GM21526 (cell line): ENCODE data around the gene ADGRA1.
"Not testable (repeated sequence)": the region's sequence is repeated elsewhere in the genome, so short reads cannot be mapped to it uniquely, and the experiment has no call there.

Source experiments
- ATAC-seq: cut with Tn5 transposase; IDR thresholded peaks from one replicate; pipeline ENCODE4 v1.9.1; 2021; ENCODE audit warnings: moderate library complexity; ENCODE audit not compliant: unreplicated experiment, low FRiP score

The ADGRA1 gene

GRCh38 chr10:133087679-133088178 lies at the start of gene ADGRA1:
TSS of gene ADGRA1 (plus strand) at chr10:133087924. CDS start at chr10:133088910, 986 bp downstream.
- ATAC-seq, result no peak

GRCh38 chr10:133038036-133038823 lies 49.5 kb upstream of the ADGRA1 start:
- no peak for ATAC-seq

GRCh38 chr10:133039107-133039802 lies 48.5 kb upstream of the ADGRA1 start:
- ATAC-seq, result no peak

GRCh38 chr10:133039803-133040165 lies 47.9 kb upstream of the ADGRA1 start:
- ATAC-seq, result no peak

GRCh38 chr10:133040198-133040597 lies 47.5 kb upstream of the ADGRA1 start:
- ATAC-seq, result no peak

- no peak for ATAC-seq
Measured at GRCh38 chr10:133041101-133041500, 46.6 kb upstream of the ADGRA1 start.

- no peak for ATAC-seq
Measured at GRCh38 chr10:133042061-133042460, 45.7 kb upstream of the ADGRA1 start.

GRCh38 chr10:133042816-133043215 lies 44.9 kb upstream of the ADGRA1 start:
- ATAC-seq, result no peak

GRCh38 chr10:133043541-133044225 lies 44.0 kb upstream of the ADGRA1 start:
- ATAC-seq, result no peak

GRCh38 chr10:133044401-133044811 lies 43.3 kb upstream of the ADGRA1 start:
- no peak for ATAC-seq

GRCh38 chr10:133045556-133046389 lies 42.0 kb upstream of the ADGRA1 start:
- ATAC-seq, result no peak

GRCh38 chr10:133046390-133046765 lies 41.3 kb upstream of the ADGRA1 start:
- ATAC-seq, result no peak

GRCh38 chr10:133047526-133048123 lies 40.1 kb upstream of the ADGRA1 start:
- no peak for ATAC-seq

GRCh38 chr10:133048266-133048665 lies 39.5 kb upstream of the ADGRA1 start:
- ATAC-seq, result no peak

GRCh38 chr10:133048926-133049325 lies 38.8 kb upstream of the ADGRA1 start:
- no peak for ATAC-seq

- no peak for ATAC-seq
Measured at GRCh38 chr10:133049639-133050038, 38.1 kb upstream of the ADGRA1 start.

GRCh38 chr10:133050371-133050770 lies 37.4 kb upstream of the ADGRA1 start:
- ATAC-seq, result no peak

GRCh38 chr10:133052076-133052475 lies 35.6 kb upstream of the ADGRA1 start:
- ATAC-seq, result no peak

GRCh38 chr10:133053527-133054133 lies 34.1 kb upstream of the ADGRA1 start:
- not testable (repeated sequence) for ATAC-seq

GRCh38 chr10:133055470-133055869 lies 32.3 kb upstream of the ADGRA1 start:
- ATAC-seq, result no peak
